Liver (tissue), 9 donors: ENCODE results near the gene ADGRV1. TPM values are rescaled to one million over a fixed set of nuclear protein-coding genes. Genes with fewer than 3 reads are reported as not detected.

Experiments
- DNase-seq: peaks from one replicate; pipeline ENCODE4 v3.0.0-alpha.2; 2017; ENCODE audit warnings: low spot score
- H3K27ac ChIP-seq, 2 donors: one replicate each; pipeline ENCODE4 v1.7.0; 2013; ENCODE audit warnings: inconsistent platforms in 2 of 2, low read length in 2 of 2, control low read depth in 1 of 2, low read depth in 1 of 2, mild to moderate bottlenecking in 1 of 2
- H3K27me3 ChIP-seq, 4 donors: one replicate each; pipeline versions ENCODE4 v1.6.1 to v1.7.0; 2013; ENCODE audit warnings: low read length in 3 of 4, inconsistent platforms in 1 of 4, mild to moderate bottlenecking in 1 of 4, moderate library complexity in 1 of 4; ENCODE audit not compliant: control insufficient read depth in 4 of 4, insufficient read depth in 4 of 4
- H3K36me3 ChIP-seq, 4 donors: one replicate each; pipeline versions ENCODE4 v1.6.1 to v1.7.0; 2013; ENCODE audit warnings: low read length in 3 of 4, mild to moderate bottlenecking in 3 of 4, low read depth in 1 of 4, moderate library complexity in 1 of 4; ENCODE audit not compliant: control insufficient read depth in 4 of 4, insufficient read depth in 3 of 4
- H3K4me1 ChIP-seq, 4 donors: one replicate each; pipeline versions ENCODE4 v1.6.1 to v1.7.0; 2013; ENCODE audit warnings: low read length in 3 of 4, mild to moderate bottlenecking in 3 of 4, moderate library complexity in 1 of 4; ENCODE audit not compliant: control insufficient read depth in 4 of 4, insufficient read depth in 4 of 4
- H3K4me3 ChIP-seq, 3 donors: one replicate each; pipeline versions ENCODE4 v1.6.1 to v1.7.0; 2013; ENCODE audit warnings: low read length in 3 of 3, control low read depth in 1 of 3, low read depth in 1 of 3, mild to moderate bottlenecking in 1 of 3
- H3K9ac ChIP-seq, 2 donors: one replicate each; pipeline ENCODE4 v1.7.0; 2013; ENCODE audit warnings: low read length in 2 of 2, mild to moderate bottlenecking in 2 of 2, moderate library complexity in 2 of 2, control low read depth in 1 of 2, low read depth in 1 of 2
- H3K9me3 ChIP-seq, 4 donors: one replicate each; pipeline versions ENCODE4 v1.6.1 to v1.7.0; 2013; ENCODE audit warnings: low read length in 3 of 4; ENCODE audit not compliant: control insufficient read depth in 4 of 4
- ATF3 ChIP-seq: IDR thresholded peaks from 2 replicates; pipeline ENCODE4 v1.6.1; 2016; ENCODE audit warnings: antibody characterized with exemption
- CTCF ChIP-seq: fragments of 150-350 bp; IDR thresholded peaks from 2 replicates; pipeline ENCODE4 v1.5.1; 2017; ENCODE audit warnings: improper control_type of control experiment, low read depth, low read length; ENCODE audit not compliant: missing input control
- EGR1 ChIP-seq, 2 donors: IDR thresholded peaks; 2 replicates each; pipeline ENCODE4 v1.6.1; 2016 to 2018; ENCODE audit warnings: antibody characterized with exemption in 2 of 2, low read depth in 2 of 2
- FOXA1 ChIP-seq: IDR thresholded peaks from 2 replicates; pipeline ENCODE4 v1.6.1; 2016; ENCODE audit warnings: antibody characterized with exemption
- FOXA2 ChIP-seq: IDR thresholded peaks from 2 replicates; pipeline ENCODE4 v1.6.1; 2016; ENCODE audit warnings: antibody characterized with exemption
- GABPA ChIP-seq, 2 donors: IDR thresholded peaks in 1 of 2; conservative IDR thresholded peaks in 1 of 2; 2 replicates each; pipeline ENCODE4 v1.6.1; 2016; ENCODE audit warnings: antibody characterized with exemption in 2 of 2, mild to moderate bottlenecking in 1 of 2, moderate library complexity in 1 of 2
- HNF4A ChIP-seq, 2 donors: conservative IDR thresholded peaks; 2 replicates each; pipeline ENCODE4 v1.6.1; 2016; ENCODE audit warnings: antibody characterized with exemption in 2 of 2, mild to moderate bottlenecking in 2 of 2
- HNF4G ChIP-seq: IDR thresholded peaks from 2 replicates; pipeline ENCODE4 v1.6.1; 2016; ENCODE audit warnings: antibody characterized with exemption
- JUND ChIP-seq, 2 donors: IDR thresholded peaks; 2 replicates each; pipeline ENCODE4 v1.6.1; 2016; ENCODE audit warnings: antibody characterized with exemption in 2 of 2
- MAX ChIP-seq: IDR thresholded peaks from 2 replicates; pipeline ENCODE4 v1.6.1; 2016; ENCODE audit warnings: antibody characterized with exemption
- NR2F2 ChIP-seq: IDR thresholded peaks from 2 replicates; pipeline ENCODE4 v1.6.1; 2016; ENCODE audit warnings: antibody characterized with exemption
- RAD21 ChIP-seq, 2 donors: IDR thresholded peaks; 2 replicates each; pipeline ENCODE4 v1.6.1; 2016; ENCODE audit warnings: antibody characterized with exemption in 2 of 2, mild to moderate bottlenecking in 2 of 2
- REST ChIP-seq: IDR thresholded peaks from 2 replicates; pipeline ENCODE4 v1.6.1; 2016; ENCODE audit warnings: antibody characterized with exemption, mild to moderate bottlenecking
- RXRA ChIP-seq, 2 donors: IDR thresholded peaks; 2 replicates each; pipeline ENCODE4 v1.6.1; 2017 to 2018; ENCODE audit warnings: antibody characterized with exemption in 2 of 2, mild to moderate bottlenecking in 1 of 2
- SP1 ChIP-seq: IDR thresholded peaks from 2 replicates; pipeline ENCODE4 v1.6.1; 2018; ENCODE audit warnings: antibody characterized with exemption, mild to moderate bottlenecking
- TAF1 ChIP-seq: conservative IDR thresholded peaks from 2 replicates; pipeline ENCODE4 v1.6.1; 2016; ENCODE audit warnings: antibody characterized with exemption, mild to moderate bottlenecking
- YY1 ChIP-seq: IDR thresholded peaks from 2 replicates; pipeline ENCODE4 v1.6.1; 2016; ENCODE audit warnings: antibody characterized with exemption, mild to moderate bottlenecking
- ZBTB33 ChIP-seq: IDR thresholded peaks from 2 replicates; pipeline ENCODE4 v1.6.1; 2016; ENCODE audit warnings: antibody characterized with exemption
- WGBS: extraction: QIAGEN DNeasy Blood & Tissue Kit; methylation state at CpG from one replicate; pipeline ENCODE4 v1.1.7; 2013; 5-methylcytosine and 5-hydroxymethylcytosine counted together
- polyA plus RNA-seq, 2 donors: library from polyadenylated mRNA; stranded (reverse) in 1 of 2; unstranded in 1 of 2; fragments of 200-250 nt in 1 of 2; fragments of >200 nt in 1 of 2; fragmentation: Nextera tagmentation in 1 of 2; extraction: Ambion mirVana in 1 of 2; gene quantifications; one replicate each; pipeline versions ENCODE4 v1.2.1 to v1.2.3, GENCODE V29; 2013 to 2015
- total RNA-seq, 2 donors: library from RNA; depleted of rRNA; stranded (reverse); fragments of >200 nt; gene quantifications; one replicate each; pipeline ENCODE4 v1.2.3, GENCODE V29; 2014
- donor health status: healthy.
- donor health status: healthy.
- donor health status: healthy.
- donor health status: healthy.
- donor health status: healthy.

ADGRV1 gene
- total and polyA plus RNA-seq, 4 donors, result 5.1 to 15.5 (median 9.6) TPM

GRCh38 chr5:90886381-90886780 lies 327.8 kb downstream of the ADGRV1 start:
- H3K27me3 ChIP-seq, result no peaks in the 10 kb centered on the region
- H3K4me1 ChIP-seq, result peaks cover 2 to 23% (median 6%) of the 10 kb centered on the region in 4 donors
- no peak overlapping the region for H3K27ac ChIP-seq
- no peak overlapping the region for H3K4me3 ChIP-seq
- TF ChIP-seq ATF3, result no peak
- TF ChIP-seq RAD21 (IDR thresholded peaks at IDR 0.05), result no peak
- no peak for TF ChIP-seq EGR1 (IDR thresholded peaks at IDR 0.05; ENCODE audit: low read depth in 2 of 2)
- TF ChIP-seq RXRA (IDR thresholded peaks at IDR 0.05), result no peak
- TF ChIP-seq FOXA1, result no peak
- TF ChIP-seq JUND (IDR thresholded peaks at IDR 0.05), result no peak
- no peak for TF ChIP-seq NR2F2
- TF ChIP-seq SP1, result no peak
- no peak for TF ChIP-seq YY1
- TF ChIP-seq TAF1, result no peak
- TF ChIP-seq CTCF, result no peak
- TF ChIP-seq MAX, result no peak
- no peak for TF ChIP-seq REST
- no peak for TF ChIP-seq FOXA2
- no peak for TF ChIP-seq HNF4A (conservative IDR thresholded peaks at IDR 0.05)
- no peak for TF ChIP-seq GABPA (IDR thresholded peaks at IDR 0.05 in 1 of 2, conservative IDR thresholded peaks at IDR 0.05 in 1 of 2)
- TF ChIP-seq ZBTB33, result no peak
- no peak for TF ChIP-seq HNF4G
- no peaks in the 10 kb centered on the region for H3K9me3 ChIP-seq
- 98% methylated on average over 5 of the region's 5 CpGs for WGBS
- DNase-seq, result no peak
- H3K36me3 ChIP-seq, result no peaks in the 10 kb centered on the region
- no peak overlapping the region for H3K9ac ChIP-seq
